ENCODE results near the gene CHAT. TPM values are rescaled to one million over a fixed set of nuclear protein-coding genes. Genes with fewer than 3 reads are reported as not detected.

The CHAT gene
- total RNA-seq, result not detected in 2 replicates

GRCh38 chr10:49613882-49614241, at the start of gene CHAT:
TSS of gene CHAT (plus strand) at chr10:49614037. CDS start at chr10:49614190, 153 bp downstream.

GRCh38 chr10:49610114-49610457, 3.8 kb upstream of the CHAT start, which contains the start of gene SLC18A3:
TSS of gene SLC18A3 (plus strand) at chr10:49610310. CDS start at chr10:49610741, 431 bp downstream.

GRCh38 chr10:49679480-49679893, 65.7 kb downstream of the CHAT start, which contains the start of gene C10orf53:
TSS of gene C10orf53 (plus strand) at chr10:49679651. CDS start at chr10:49679698, 47 bp downstream.

Other genes starting within 250 kb of the CHAT start
- gene DRGX, start 217.9 kb upstream of the CHAT start, total RNA-seq, result not detected in 2 replicates
- 62.7 and 78.9 TPM in 2 replicates for gene ERCC6, start 74.9 kb upstream of the CHAT start, total RNA-seq
- under 0.01 TPM in 1 of 2 replicates, not detected in the other for gene SLC18A3, start 3.7 kb upstream of the CHAT start, total RNA-seq
- gene C10orf53, start 65.6 kb downstream of the CHAT start, total RNA-seq, result not detected in 2 replicates
- 0.28 and 0.38 TPM in 2 replicates for gene OGDHL, start 148.3 kb downstream of the CHAT start, total RNA-seq

All from regular cardiac myocyte (primary cell).